ENCODE results near the gene C1orf87.

- TF ChIP-seq PATZ1 (CRISPR knock-in tag; IDR thresholded peaks at IDR 0.05; ENCODE audit: borderline replicate concordance) (no peak), ISL1 (CRISPR knock-in tag; IDR thresholded peaks at IDR 0.05) (no peak)
These were observed 15.1 kb upstream of the C1orf87 start for GRCh38 chr1:60088620-60089155.

Measured in SK-N-SH treated with all-trans-retinoic acid at 6 μM for 48 hours (cell line).